GM12865 (cell line): ENCODE measurements around the gene ACP7.

Experiments
- DNase-seq: peaks from one replicate; pipeline ENCODE4 v3.0.0; 2010; ENCODE audit warnings: low read depth
- H3K4me3 ChIP-seq: 2 replicates; pipeline ENCODE4 v1.5.1; 2011; ENCODE audit warnings: mild to moderate bottlenecking, low read depth, low read length, control low read depth
- CTCF ChIP-seq: IDR thresholded peaks from 2 replicates; pipeline ENCODE4 v1.5.1; 2011; ENCODE audit warnings: low read length, control low read depth, low read depth, inconsistent platforms; ENCODE audit not compliant: insufficient read depth; ENCODE audit errors: missing control alignments

ACP7 gene

DNA sequence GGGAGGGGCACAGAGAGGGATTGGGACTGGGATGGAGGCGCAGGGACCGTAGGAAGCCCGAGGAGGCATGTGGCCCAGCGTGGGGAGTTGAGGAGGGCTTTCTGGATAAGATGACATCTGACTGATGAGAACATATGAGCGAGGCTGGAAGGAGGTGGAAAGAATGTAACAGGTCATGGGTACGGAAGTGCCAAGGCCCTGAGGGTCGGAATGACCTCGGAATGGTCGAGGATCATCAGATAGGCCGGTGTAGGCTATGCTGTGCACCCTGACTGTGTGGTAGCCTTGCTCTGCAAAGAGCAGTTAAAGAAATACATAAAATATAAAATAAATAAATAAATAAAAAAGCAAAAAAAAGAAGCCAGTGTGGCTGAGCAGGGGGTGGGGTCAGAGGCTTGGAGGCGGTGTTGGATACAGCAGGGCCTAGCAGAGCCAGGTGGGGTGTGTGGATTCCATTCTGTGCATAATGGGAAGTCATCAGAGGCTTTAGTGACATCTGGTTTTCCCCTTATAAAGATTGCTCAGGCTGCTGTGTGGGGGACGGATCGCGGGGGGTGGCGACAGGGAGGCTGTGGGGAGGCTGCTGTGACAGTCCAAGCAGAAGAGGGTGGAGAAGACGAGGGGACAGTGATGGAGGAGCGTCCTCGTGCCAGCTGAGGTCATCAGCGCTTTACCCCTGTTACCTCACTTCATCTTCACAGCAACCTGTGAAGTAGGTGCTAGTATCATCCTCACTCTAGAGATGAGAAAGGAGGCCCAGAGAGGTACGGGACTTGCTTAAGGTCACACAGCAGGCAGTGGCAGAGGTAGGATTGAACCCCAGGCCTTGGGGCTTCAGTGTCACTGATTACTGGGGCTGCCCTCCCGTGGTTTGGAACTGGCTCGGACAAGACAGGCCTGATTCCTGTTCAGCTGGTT is 46.4 kb downstream of the ACP7 start:
- no peak overlapping the region for H3K4me3 ChIP-seq
- no peak for DNase-seq
- no peak for TF ChIP-seq CTCF

- no peak for TF ChIP-seq CTCF
- DNase-seq: no peak
- no peak overlapping the region for H3K4me3 ChIP-seq
Measured at GRCh38 chr19:39131255-39131755, 47.1 kb downstream of the ACP7 start.

DNA sequence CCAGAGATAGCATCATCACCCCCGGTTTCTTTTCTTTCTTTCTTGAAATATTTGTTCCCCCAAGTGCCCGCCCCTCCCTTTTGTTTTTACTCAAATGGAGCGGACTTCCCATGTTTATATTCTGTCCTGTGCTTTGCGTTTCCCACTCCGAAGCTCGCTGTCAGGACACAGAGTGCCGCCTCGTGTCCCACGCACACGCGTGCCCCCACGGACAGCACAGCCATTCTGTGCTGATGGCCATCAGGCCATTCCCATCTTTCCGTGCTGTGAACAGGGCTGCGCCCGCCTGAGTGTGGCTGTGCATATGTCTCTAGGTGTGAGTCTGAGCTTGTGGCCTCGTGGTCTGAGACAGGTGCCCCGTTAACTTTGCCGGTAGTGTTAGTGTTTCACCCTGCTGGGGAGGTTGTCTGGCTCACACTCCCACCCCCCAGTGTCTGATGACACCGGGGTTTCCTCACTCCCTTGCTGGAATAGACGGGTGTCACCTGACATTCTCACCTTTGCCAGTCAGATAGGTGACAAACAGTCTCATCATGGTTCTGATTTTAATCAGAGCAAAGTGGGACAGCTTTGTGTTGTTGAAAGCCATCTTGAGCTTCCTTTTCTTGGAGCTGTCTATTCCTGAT is 48.3 kb downstream of the ACP7 start:
- no peak for TF ChIP-seq CTCF
- DNase-seq: no peak
- no peak overlapping the region for H3K4me3 ChIP-seq

DNA sequence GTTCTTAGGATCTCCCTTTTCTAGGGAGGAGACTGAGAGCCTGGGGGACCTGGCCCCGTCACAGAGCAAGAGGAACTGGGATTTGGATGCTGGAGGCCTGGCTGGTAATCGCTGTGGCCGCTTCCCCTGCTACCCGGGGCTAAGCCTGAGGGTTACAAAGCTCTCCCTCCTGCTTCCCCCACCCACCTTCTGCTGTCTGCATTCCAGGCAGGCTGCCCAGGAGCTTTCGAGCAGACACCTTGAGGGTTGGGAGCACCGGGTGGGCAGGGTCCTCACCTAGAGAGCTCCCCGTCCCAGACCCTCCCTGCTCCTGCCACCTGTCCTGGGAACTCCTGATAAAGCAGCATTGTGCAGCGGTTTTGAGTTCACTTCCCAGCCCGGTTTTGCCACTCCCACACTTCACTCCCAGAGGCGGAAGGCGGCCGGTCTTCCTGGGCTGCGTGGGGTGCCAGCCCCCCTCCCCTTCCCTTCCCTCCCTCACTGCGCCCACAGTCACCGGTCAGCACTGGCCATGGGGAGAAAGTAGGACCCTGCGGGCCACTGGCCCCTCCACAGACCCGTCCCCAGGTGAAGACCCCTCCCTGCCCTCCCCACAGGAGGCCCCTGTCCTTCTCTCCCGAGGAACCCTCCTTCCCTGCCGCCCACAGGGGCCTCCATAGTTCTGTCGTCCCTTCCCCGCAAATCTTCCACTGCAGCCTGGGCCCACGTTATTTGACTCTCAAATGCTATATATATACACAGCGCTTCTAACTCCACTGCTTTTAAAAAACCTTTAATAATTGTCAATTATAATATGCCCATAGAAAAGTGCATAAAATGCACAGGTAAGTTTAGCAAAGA is 49.5 kb downstream of the ACP7 start:
- H3K4me3 ChIP-seq: no peak overlapping the region
- no peak for DNase-seq
- TF ChIP-seq CTCF: no peak

- no peak for TF ChIP-seq CTCF
- no peak overlapping the region for H3K4me3 ChIP-seq
- no peak for DNase-seq
Measured at GRCh38 chr19:39135701-39136100, 51.5 kb downstream of the ACP7 start.

- H3K4me3 ChIP-seq: no peak overlapping the region
- no peak for TF ChIP-seq CTCF
- DNase-seq: no peak
Measured at GRCh38 chr19:39136225-39136940, 52.2 kb downstream of the ACP7 start.
